GM06990 (cell line): ENCODE results near the gene NFX1.

ENCODE experiments used
- DNase-seq: peaks from one replicate; pipeline ENCODE4 v3.0.0-alpha.2; 2011; ENCODE audit not compliant: insufficient read length; ENCODE audit errors: extremely low read depth
- H3K27me3 ChIP-seq: replicated peaks from 2 replicates; pipeline ENCODE4 v1.6.0; 2011; ENCODE audit warnings: low read length; ENCODE audit not compliant: control insufficient read depth, insufficient read depth
- H3K36me3 ChIP-seq: 2 replicates; pipeline ENCODE4 v1.5.1; 2011; ENCODE audit warnings: low read length; ENCODE audit not compliant: control insufficient read depth, insufficient read depth
- H3K4me3 ChIP-seq: replicated peaks from 2 replicates; pipeline ENCODE4 v1.5.1; 2011; ENCODE audit warnings: low read depth, mild to moderate bottlenecking, control low read depth, low read length
- CTCF ChIP-seq: IDR thresholded peaks from 2 replicates; pipeline ENCODE4 v1.5.1; 2011; ENCODE audit warnings: low read length, control low read depth, mild to moderate bottlenecking, inconsistent platforms; ENCODE audit not compliant: insufficient read depth, poor library complexity, severe bottlenecking

Gene NFX1

DNA sequence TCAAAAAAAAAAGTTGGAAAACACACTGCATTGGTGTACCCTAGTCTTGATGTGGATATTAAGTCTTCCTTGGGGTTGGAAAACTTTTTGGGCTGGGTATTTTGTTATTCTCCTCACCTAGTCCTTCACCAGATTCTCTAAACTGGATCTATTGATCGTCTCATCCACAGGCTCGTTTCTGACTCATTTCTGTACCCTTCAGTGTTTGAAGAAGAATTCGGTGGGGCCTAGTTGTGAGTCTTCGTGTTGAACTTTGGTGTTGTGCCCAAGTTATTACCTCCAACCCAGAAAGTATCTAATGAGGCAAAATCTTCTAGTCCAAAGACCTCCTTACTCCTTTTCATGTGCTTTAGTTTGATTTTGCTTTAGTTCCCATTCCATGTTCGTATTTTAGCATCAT is 1.6 kb downstream of the NFX1 start:
- Histone ChIP-seq H3K27me3 (no peaks in the 10 kb centered on the region), H3K36me3 (peaks cover 2% of the 10 kb centered on the region), H3K4me3 (peak overlapping the region; percentile 10)
- DNase-seq = no peak
- TF ChIP-seq CTCF = no peak

DNA sequence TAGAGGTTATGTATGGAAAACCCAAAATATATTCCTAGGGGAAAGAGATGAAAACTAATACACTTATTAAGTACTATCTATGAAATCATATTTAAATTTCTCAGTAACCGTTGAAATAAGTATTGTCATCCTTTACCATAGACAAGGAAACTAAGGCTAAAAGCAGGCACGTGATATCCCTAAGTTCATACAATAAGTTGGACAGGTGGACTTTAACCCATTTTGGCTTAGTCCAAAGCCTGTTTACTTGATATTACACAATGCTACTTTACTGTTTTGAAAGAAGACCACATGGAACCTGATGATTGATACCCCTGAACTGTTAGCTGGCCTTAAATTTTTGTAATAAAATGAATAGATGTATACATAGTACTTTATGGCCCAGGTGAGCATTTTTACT is 3.5 kb downstream of the NFX1 start:
- Histone ChIP-seq H3K36me3 (peaks cover 8% of the 10 kb centered on the region), H3K27me3 (no peaks in the 10 kb centered on the region), H3K4me3 (no peak overlapping the region)
- no peak for TF ChIP-seq CTCF
- DNase-seq = no peak

DNA sequence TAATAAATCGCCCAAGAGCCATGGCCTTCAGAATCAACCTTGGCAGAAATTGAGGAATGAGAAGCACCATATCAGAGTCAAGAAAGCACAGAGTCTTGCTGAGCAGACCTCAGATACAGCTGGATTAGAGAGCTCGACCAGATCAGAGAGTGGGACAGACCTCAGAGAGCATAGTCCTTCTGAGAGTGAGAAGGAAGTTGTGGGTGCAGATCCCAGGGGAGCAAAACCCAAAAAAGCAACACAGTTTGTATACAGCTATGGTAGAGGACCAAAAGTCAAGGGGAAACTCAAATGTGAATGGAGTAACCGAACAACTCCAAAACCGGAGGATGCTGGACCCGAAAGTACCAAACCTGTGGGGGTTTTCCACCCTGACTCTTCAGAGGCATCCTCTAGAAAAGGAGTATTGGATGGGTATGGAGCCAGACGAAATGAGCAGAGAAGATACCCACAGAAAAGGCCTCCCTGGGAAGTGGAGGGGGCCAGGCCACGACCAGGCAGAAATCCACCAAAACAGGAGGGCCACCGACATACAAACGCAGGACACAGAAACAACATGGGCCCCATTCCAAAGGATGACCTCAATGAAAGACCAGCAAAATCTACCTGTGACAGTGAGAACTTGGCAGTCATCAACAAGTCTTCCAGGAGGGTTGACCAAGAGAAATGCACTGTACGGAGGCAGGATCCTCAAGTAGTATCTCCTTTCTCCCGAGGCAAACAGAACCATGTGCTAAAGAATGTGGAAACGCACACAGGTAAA is 4.5 kb downstream of the NFX1 start:
- no peak for DNase-seq
- H3K4me3 ChIP-seq = peak overlapping the region; percentile 41

GRCh38 chr9:33295571-33295970 is 5.3 kb downstream of the NFX1 start:
- no peak for TF ChIP-seq CTCF
- Histone ChIP-seq H3K36me3 (peaks cover 12% of the 10 kb centered on the region), H3K4me3 (peak overlapping the region; percentile 49), H3K27me3 (no peaks in the 10 kb centered on the region)
- DNase-seq = peak; percentile 46

More for the DNA sequence above, 4.5 kb downstream of the NFX1 start:
- Histone ChIP-seq H3K36me3 (peaks cover 10% of the 10 kb centered on the region), H3K27me3 (no peaks in the 10 kb centered on the region)
- no peak for TF ChIP-seq CTCF

DNA sequence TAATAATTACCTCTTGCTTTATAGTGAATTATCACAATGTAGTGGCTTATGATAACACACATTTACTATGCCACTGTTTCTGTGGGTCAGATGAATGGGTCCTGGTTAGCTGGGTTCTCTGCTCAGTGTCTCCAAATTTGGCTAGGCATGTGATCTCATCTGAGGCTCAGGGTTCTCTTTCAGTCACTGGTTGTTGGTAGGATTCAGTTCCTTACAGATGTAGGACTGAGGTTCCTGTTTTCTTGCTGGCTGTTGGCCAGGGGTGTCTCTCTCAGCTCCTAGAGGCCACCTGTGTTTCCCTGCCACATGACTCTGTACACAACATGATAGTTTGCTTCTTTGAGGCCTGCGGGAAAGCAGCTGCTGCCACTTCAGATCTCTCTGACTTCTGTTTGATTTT is 7.1 kb downstream of the NFX1 start:
- H3K27me3 ChIP-seq = no peaks in the 10 kb centered on the region
- peaks cover 17% of the 10 kb centered on the region for H3K36me3 ChIP-seq
- TF ChIP-seq CTCF = no peak
- peak; percentile 55 for DNase-seq
- H3K4me3 ChIP-seq = peak overlapping the region; percentile 44; the same call in 1 of the 2 replicates
